HPDE6-E6E7 (cell line): ENCODE data around the gene DDX20.

ENCODE experiments used
- DNase-seq: peaks from one replicate; pipeline ENCODE4 v3.0.0; 2011; ENCODE audit warnings: missing footprints; ENCODE audit errors: extremely low spot score

The DDX20 gene, protein sequence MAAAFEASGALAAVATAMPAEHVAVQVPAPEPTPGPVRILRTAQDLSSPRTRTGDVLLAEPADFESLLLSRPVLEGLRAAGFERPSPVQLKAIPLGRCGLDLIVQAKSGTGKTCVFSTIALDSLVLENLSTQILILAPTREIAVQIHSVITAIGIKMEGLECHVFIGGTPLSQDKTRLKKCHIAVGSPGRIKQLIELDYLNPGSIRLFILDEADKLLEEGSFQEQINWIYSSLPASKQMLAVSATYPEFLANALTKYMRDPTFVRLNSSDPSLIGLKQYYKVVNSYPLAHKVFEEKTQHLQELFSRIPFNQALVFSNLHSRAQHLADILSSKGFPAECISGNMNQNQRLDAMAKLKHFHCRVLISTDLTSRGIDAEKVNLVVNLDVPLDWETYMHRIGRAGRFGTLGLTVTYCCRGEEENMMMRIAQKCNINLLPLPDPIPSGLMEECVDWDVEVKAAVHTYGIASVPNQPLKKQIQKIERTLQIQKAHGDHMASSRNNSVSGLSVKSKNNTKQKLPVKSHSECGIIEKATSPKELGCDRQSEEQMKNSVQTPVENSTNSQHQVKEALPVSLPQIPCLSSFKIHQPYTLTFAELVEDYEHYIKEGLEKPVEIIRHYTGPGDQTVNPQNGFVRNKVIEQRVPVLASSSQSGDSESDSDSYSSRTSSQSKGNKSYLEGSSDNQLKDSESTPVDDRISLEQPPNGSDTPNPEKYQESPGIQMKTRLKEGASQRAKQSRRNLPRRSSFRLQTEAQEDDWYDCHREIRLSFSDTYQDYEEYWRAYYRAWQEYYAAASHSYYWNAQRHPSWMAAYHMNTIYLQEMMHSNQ

GRCh38 chr1:111755331-111756123, at the start of gene DDX20:
Gene DDX20 (plus strand): TSS chr1:111755901. CDS start chr1:111755925, 24 bp downstream.
- DNase-seq, result peak; percentile 89

DNA sequence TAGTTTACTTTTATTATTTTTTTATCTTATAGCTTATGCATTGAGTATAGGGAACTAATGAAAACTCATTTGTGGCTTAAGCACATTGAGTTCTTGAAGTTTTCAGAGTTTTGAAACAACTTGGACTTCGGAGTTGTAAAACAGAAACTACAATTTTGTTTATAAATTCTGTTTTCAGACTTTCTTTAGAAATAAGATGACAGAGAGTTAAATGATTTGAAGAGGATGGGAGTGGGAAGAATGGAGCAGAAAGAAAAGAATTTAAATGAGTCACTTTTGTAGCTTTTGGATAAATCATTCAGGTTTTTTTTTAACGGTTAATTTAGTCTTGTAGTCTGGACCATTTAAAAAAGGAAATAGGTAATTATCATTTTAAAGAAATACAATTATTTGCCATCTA, 48.8 kb upstream of the DDX20 start:
- DNase-seq, result no peak

DNA sequence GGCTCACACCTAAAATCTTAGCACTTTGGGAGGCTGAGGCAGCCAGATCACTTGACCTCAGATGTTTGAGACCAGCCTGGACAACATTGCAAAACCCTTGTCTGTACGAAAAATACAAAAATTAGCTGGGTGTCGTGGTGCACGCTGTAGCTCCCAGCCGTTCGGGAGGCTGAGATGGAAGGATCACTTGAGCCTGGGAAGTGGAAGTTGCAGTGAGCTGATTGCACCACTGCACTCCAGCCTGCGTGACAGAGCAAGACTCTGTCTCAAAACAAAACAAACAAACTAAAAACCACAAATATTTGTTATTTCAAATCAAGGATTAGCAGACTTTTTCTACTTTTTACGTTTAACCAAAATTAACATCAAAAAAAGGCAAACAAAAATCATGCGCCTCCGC, 47.8 kb upstream of the DDX20 start:
- no peak for DNase-seq

GRCh38 chr1:111709986-111710385, 45.7 kb upstream of the DDX20 start:
- no peak for DNase-seq

DNA sequence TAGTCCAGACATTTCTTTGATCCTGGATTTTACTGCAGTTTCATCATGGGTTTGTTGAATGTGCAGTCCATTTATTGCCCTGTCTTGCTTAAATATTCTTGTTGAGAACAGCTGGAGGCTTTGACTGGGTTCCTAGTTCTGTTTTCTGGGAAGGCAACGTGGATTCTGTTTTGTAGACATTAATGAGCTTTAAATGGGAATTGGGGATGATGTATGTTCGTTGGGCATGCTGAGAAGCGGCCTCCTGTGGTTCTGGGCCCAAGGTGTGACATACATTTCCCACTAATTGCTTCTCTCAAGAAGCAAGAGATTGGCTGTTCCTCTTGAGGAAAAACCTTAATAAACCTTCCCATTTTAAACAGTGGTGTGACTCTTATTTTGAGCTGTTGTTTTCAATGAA, 39.4 kb upstream of the DDX20 start:
- no peak for DNase-seq

DNA sequence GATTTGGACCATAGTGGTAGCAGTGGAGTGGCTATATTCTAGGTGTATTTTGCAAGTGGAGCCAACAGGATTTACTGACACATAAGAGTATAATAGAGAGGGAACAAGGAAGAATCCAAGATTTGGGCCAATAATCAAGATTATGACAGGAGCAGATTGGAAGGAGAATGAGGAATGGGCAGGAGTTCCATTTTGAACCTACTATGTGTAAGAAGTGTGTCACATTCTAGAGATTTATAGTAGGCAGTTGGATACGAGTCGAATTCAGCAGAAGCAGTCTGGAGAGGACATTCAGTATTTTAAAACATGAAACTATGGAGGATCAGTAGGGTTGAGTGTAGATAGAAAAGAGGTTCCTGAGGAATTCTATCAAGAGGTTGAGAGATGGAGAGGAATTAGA, 38.3 kb upstream of the DDX20 start:
- no peak for DNase-seq

DNA sequence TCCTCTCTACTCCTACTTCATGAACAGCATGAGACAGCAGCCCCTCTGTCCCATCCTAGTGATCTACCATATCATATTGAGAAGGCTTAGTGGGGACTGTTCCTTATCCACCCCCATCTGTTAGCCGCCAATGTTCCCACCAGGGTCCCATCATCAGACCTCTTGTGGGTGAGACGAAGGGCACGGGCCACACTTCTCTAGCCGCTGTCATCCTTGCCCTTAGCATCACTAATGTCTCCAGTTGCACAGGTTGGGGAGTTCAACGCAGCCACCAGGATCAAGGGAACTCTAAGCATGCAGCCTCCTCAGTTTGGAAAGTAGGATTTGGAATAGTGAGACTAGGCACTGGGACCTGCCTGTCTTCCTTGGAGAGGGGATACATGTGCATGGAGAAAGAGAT, 36.6 kb upstream of the DDX20 start:
- DNase-seq, result no peak

DNA sequence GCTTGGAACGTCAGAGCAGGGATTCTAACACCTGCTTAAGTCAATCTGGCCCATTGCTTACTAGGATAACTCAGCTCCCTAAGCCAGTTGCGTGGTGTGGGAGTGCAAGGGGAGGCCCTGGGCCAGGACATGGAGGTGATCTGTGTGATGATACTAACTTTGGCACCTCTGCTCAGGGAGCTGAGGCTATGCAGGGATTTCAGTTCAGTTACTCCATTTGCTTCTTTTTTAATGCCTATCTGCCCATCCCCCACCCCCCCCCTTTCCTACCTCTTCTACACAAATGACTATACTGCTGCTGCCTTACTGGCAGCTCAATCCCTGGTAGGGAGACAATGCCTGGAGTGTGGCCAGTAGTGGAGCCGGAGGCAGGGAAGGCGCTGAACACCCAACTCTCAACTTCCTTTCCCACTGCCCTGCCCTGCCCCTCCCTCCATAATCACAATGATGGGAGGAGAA, 36.0 kb upstream of the DDX20 start:
- DNase-seq, result no peak

- no peak for DNase-seq
Observed at GRCh38 chr1:111720274-111720976, 35.3 kb upstream of the DDX20 start.

- DNase-seq, result no peak
Observed at GRCh38 chr1:111720977-111721786, 34.5 kb upstream of the DDX20 start.

DNA sequence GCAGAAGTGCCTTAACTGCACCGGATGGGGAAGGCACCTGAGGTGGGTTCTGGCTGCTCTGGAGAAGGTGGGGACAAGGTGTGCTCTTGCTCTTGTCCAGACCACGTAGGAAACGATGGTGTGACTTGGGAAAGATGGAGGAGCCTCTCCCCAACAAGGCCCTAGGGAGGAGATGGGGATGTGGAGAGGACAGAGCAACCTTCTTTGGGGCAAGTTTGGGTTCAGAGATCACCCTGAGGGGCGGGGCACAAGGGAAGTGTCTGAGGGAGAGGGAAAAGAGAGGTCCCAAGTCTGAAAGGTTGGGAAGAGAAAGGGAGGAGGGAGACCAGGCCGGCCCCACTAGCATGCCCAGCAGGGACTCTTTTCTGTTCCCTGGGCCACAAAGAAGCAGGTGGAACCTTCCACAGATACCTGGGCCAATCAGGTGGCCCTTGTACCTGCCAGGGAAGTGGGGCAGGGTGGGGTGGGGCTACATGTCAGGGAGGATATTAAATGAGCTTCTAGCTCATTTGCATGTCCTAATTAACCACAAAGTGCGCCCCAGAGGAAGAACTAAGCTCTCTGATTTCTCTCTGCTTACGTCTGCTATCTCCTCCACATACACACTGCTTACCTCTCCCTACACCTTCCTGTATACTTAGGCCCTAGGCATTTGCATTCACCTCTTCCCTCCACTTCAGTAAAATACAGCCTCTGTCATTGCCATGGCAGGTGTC, 32.5 kb upstream of the DDX20 start:
- DNase-seq, result no peak

DNA sequence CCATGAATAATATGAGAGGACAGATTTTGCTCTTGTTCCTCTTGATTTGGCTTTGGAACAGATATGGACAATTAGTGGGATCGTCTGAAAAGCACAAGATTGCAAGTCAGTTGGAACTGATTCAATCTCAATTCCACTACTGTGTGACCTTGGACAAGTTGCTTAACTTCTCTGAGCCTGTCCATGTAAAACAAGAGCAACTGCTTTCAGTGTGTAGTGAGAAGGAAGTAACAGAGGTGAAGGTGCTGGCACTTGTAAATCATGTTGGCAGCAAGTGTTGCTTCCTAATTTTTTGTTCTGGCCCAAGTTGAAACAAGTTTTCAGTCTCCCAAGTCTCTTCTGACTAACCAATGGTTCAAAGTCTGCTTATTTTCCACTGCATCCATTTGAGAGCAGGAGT, 31.8 kb upstream of the DDX20 start:
- DNase-seq, result no peak

DNA sequence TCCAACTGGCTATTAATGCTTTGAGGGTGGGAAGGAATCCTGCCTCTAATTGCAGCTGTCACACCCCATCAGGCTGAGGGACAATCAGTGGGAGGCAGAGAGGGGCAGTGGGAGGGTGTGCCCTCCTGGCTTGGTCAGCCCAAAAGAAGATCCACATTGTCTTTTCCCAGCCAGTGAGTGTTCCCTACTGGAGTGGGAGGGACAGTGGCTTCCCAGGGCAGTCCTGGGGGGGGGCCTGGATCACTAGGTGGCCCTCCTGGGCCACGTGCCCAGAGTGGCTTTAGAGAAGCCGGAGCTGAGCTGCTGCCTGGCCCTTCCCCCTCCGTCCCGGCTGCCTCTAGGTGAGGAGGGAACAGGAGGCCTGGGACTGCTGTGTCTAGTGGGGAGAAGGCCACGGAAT, 30.5 kb upstream of the DDX20 start:
- no peak for DNase-seq

- DNase-seq, result no peak
Observed at GRCh38 chr1:111727056-111727455, 28.6 kb upstream of the DDX20 start.

DNA sequence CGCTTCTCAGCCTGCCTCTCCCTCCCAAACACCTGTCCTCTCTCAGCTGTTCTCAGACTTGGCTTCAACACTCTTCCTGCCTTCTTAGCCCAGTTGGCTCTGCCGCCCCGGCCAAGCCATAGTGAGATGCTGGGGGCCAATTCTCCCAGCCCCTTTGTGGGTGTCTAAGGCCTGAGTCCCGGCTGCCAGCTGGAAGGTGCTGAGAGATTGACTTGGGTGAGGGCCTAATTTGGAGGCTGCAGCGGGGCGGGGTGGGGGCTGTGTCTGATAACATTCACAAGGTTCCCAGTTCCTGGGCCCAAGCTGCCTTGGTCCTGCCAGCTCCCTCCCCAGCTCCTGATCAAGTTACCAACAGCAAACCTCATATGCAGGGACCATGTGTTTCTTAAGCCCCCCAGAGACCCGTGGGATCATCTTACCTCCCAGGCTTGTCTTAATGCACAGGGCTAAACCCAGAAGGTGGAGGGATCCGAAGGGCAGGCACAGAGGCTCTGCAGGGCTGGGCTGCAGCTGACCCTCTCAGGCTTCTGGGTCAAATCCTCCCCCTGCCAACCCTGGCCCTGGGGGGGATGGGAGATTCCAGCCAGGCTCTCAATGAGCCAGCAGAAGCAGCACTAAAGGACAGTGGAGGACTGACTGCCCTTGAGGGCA, 26.3 kb upstream of the DDX20 start:
- no peak for DNase-seq

DNA sequence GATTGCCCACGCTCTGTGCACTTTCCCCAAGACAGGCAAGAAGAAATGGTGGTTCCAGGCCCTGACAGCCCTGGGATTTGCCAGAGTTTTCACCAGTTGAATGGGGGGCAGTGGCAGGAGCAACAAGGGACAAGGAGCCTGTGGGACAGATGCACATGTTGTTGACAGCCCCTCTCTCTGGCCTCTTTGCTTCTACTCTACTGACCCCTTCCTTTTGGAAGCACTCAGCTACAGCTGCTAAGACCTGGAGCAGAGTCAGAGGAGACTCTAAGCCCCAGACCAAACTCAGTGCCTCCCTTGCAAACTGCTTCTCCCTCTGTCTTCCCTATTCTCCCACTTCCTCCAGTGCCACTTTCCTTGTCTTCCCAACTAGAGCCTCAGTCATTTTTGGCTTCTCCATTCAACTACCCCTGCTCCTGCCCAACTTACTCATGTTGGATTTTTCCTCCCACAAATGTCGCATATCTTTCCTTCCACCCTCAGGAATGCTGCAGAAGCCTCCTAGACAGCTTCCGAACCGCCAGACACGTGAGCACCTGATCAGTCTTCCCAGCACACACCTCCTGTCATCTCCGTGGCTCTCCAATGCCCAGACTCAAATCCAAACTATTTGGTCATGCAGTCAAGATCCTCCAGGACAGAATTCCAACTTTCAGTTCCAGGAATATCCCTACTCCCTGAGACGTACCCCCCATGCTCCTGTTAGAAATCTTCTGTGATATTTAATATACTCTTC, 25.6 kb upstream of the DDX20 start:
- no peak for DNase-seq

DNA sequence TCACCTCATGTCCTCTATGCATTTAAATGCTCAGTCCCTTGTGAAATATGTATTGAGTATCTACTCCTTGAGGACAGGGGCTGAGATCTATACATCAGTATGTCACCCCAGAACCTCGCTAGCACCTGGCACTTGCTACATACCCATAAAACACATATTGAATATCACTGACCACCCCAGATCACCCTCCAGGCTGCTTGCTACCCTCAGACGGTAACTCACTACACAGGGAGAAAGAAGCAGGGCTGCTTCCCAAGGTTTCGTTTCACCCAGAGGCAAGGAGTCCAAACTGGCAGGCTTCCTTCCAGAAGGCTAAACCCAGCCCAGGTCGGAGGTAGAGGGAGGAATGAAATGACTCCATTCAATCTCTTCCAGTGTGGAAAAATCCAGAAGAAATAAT, 25.0 kb upstream of the DDX20 start:
- DNase-seq, result no peak

GRCh38 chr1:111731956-111732355, 23.7 kb upstream of the DDX20 start:
- no peak for DNase-seq

DNA sequence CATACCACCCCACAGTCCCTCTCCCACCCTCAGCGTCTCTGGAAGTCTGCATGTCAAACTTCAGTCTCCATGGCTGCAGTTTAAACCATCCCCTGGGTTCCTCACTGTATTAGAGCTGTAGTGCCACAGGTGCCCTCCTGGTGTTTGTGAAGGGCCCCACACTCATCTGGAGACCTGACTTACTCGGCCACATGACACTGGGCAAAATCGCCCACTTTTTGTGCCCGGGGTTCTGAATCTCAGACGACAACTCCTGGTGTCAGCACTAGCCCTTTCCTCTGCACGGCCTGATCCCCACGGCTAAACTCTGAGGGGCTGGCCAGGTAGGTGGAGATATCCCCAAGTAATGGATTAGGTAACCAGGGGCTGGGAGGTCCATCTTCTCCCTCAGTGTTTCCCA, 23.0 kb upstream of the DDX20 start:
- DNase-seq, result no peak
